Thyroid gland (tissue), 4 donors: ENCODE results near the gene DAZL.

Source experiments
- CTCF ChIP-seq, 6 experiments: fragments of 200-600 bp in 3 of 6; fragments of 450-650 bp in 3 of 6; sonication (generic) in 3 of 6; IDR thresholded peaks; one replicate each; pipeline ENCODE4 v1.5.1; 2016 to 2019; ENCODE audit warnings: antibody characterized with exemption in 6 of 6, mild to moderate bottlenecking in 2 of 6, inconsistent platforms in 1 of 6, moderate library complexity in 1 of 6
- POLR2A ChIP-seq, 2 donors: fragments of 450-650 bp; IDR thresholded peaks; one replicate each; pipeline ENCODE4 v1.6.1; 2017; ENCODE audit warnings: antibody characterized with exemption in 2 of 2, mild to moderate bottlenecking in 2 of 2, moderate library complexity in 1 of 2

GRCh38 chr3:16614033-16615031, 9.1 kb upstream of the DAZL start:
- no peak for TF ChIP-seq CTCF (IDR thresholded peaks at IDR 0.05)
- TF ChIP-seq POLR2A (IDR thresholded peaks at IDR 0.05), result no peak
